Activated CD8-positive, alpha-beta memory T cell treated with anti-CD3 and anti-CD28 coated beads, Interleukin-2, amount 50 U/mL, for 24 hours (primary cell): ENCODE data around the gene SDR42E1.
"Not testable (repeated sequence)": the region's sequence is repeated elsewhere in the genome, so short reads cannot be mapped to it uniquely, and the experiment has no call there.

Experiments used
- DNase-seq: peaks from one replicate; pipeline ENCODE4 v3.0.0-alpha.2; 2020; ENCODE audit errors: extremely low read depth

SDR42E1 gene

GRCh38 chr16:82004601-82005000 is 6.7 kb downstream of the SDR42E1 start:
- DNase-seq: no peak

GRCh38 chr16:82002831-82003230 is 8.4 kb downstream of the SDR42E1 start:
- no peak for DNase-seq

GRCh38 chr16:81997738-81998137 is 13.5 kb downstream of the SDR42E1 start:
- DNase-seq: no peak

- DNase-seq: no peak
Measured at GRCh38 chr16:81996664-81997509, 14.4 kb downstream of the SDR42E1 start.

GRCh38 chr16:81995651-81996050 is 15.6 kb downstream of the SDR42E1 start:
- DNase-seq: no peak

GRCh38 chr16:81994485-81994884 is 16.8 kb downstream of the SDR42E1 start:
- DNase-seq: no peak

GRCh38 chr16:81992859-81993258 is 18.4 kb downstream of the SDR42E1 start:
- no peak for DNase-seq

GRCh38 chr16:81987706-81988105 is 23.6 kb downstream of the SDR42E1 start:
- DNase-seq: no peak

- no peak for DNase-seq
Measured at GRCh38 chr16:81987121-81987520, 24.1 kb downstream of the SDR42E1 start.

- DNase-seq: not testable (repeated sequence)
Measured at GRCh38 chr16:81977335-81977942, 33.8 kb downstream of the SDR42E1 start.

GRCh38 chr16:81975637-81976036 is 35.6 kb downstream of the SDR42E1 start:
- DNase-seq: no peak

- no peak for DNase-seq
Measured at GRCh38 chr16:81973737-81974136, 37.5 kb downstream of the SDR42E1 start.

GRCh38 chr16:81971853-81972252 is 39.4 kb downstream of the SDR42E1 start:
- no peak for DNase-seq

GRCh38 chr16:81967358-81967757 is 43.9 kb downstream of the SDR42E1 start:
- DNase-seq: no peak

GRCh38 chr16:81964808-81965207 is 46.5 kb downstream of the SDR42E1 start:
- no peak for DNase-seq

GRCh38 chr16:81956213-81956948 is 54.9 kb downstream of the SDR42E1 start:
- DNase-seq: no peak

GRCh38 chr16:81951564-81951963 is 59.7 kb downstream of the SDR42E1 start:
- no peak for DNase-seq

GRCh38 chr16:81946206-81946605 is 65.1 kb downstream of the SDR42E1 start:
- DNase-seq: no peak

- no peak for DNase-seq
Measured at GRCh38 chr16:81945665-81946064, 65.6 kb downstream of the SDR42E1 start.

GRCh38 chr16:81942007-81942601 is 69.2 kb downstream of the SDR42E1 start:
- no peak for DNase-seq

- DNase-seq: no peak
Measured at GRCh38 chr16:81940781-81941560, 70.3 kb downstream of the SDR42E1 start.
